HepG2 (cell line): Measurements from ENCODE around the gene PTCH1. TPM values are rescaled to one million over a fixed set of nuclear protein-coding genes. Genes with fewer than 3 reads are reported as not detected.

Experiments used
- CBX2 ChIP-seq, 2 experiments: fragments of 200-600 bp in 1 of 2; sonication (generic); formaldehyde crosslinking in 1 of 2; IDR thresholded peaks; 2 replicates each; pipeline versions ENCODE4 v1.7.0 to v1.8.1; 2018 to 2022; ENCODE audit warnings: low read depth in 2 of 2, low read length in 1 of 2, mild to moderate bottlenecking in 1 of 2, missing genetic modification reagents in 1 of 2
- FOXJ3 ChIP-seq: sonication (generic); formaldehyde crosslinking; IDR thresholded peaks from 2 replicates; pipeline ENCODE4 v1.4.0; 2020; ENCODE audit warnings: missing genetic modification reagents, mild to moderate bottlenecking, borderline replicate concordance
- MYC ChIP-seq: sonication (generic); formaldehyde crosslinking; IDR thresholded peaks from 2 replicates; pipeline ENCODE4 v1.9.0; 2021; ENCODE audit warnings: missing genetic modification reagents, borderline replicate concordance
- SMAD1 ChIP-seq: sonication (generic); formaldehyde crosslinking; IDR thresholded peaks from 2 replicates; pipeline ENCODE4 v1.4.0; 2020; ENCODE audit warnings: missing genetic modification reagents, low read depth, mild to moderate bottlenecking, borderline replicate concordance
- ZBTB8A ChIP-seq: sonication (generic); formaldehyde crosslinking; IDR thresholded peaks from 2 replicates; pipeline ENCODE4 v1.4.0; 2020; ENCODE audit warnings: mild to moderate bottlenecking, low read depth, missing genetic modification reagents, borderline replicate concordance
- ZMYM3 ChIP-seq: sonication (generic); formaldehyde crosslinking; IDR thresholded peaks from 2 replicates; pipeline ENCODE4 v1.5.1; 2020; ENCODE audit warnings: mild to moderate bottlenecking, missing genetic modification reagents
- ZNF570 ChIP-seq: sonication (generic); formaldehyde crosslinking; IDR thresholded peaks from 2 replicates; pipeline ENCODE4 v1.4.0; 2020; ENCODE audit warnings: mild to moderate bottlenecking, missing genetic modification reagents, borderline replicate concordance
- polyA plus RNA-seq, 8 experiments: library from polyadenylated mRNA; depleted of rRNA in 3 of 8; stranded (reverse) in 7 of 8; unstranded in 1 of 8; fragments of >200 nt; fragmentation: Illumina TruSeq in 4 of 8; extraction: Trizol in 4 of 8; gene quantifications; 2 replicates each; pipeline versions ENCODE4 v1.2.1 to v1.2.3, GENCODE V29; 2011 to 2016; ENCODE audit warnings: low read depth in 4 of 8, missing spikeins in 1 of 8, mixed read lengths in 1 of 8; ENCODE audit not compliant: insufficient read depth in 1 of 8
- total RNA-seq, 5 experiments: library from RNA; depleted of rRNA; stranded (reverse); fragments of >200 nt; fragmentation: Illumina TruSeq; extraction: Trizol; gene quantifications; 2 replicates each; pipeline ENCODE4 v1.2.3, GENCODE V29; 2016; ENCODE audit warnings: low read depth in 1 of 5
- TF ChIP-seq, protein P1 (sequence below): sonication (generic); formaldehyde crosslinking; IDR thresholded peaks from 2 replicates; pipeline ENCODE4 v1.8.0; 2022; ENCODE audit warnings: missing genetic modification reagents, low read depth, mild to moderate bottlenecking, borderline replicate concordance
- TF ChIP-seq, protein P2 (sequence below): sonication (generic); formaldehyde crosslinking; IDR thresholded peaks from 2 replicates; pipeline ENCODE4 v1.4.0; 2020; ENCODE audit warnings: missing genetic modification reagents, borderline replicate concordance
- TF ChIP-seq, protein P3 (sequence below): sonication (generic); formaldehyde crosslinking; IDR thresholded peaks from 2 replicates; pipeline ENCODE4 v1.5.0; 2020; ENCODE audit warnings: mild to moderate bottlenecking, missing genetic modification reagents, borderline replicate concordance

The PTCH1 gene
- total and polyA plus RNA-seq, 2 of the 13 experiments (the other 11 are each of a cell fraction or from before 2014, with no cell fraction given): 2.8 to 3.9 TPM

DNA sequence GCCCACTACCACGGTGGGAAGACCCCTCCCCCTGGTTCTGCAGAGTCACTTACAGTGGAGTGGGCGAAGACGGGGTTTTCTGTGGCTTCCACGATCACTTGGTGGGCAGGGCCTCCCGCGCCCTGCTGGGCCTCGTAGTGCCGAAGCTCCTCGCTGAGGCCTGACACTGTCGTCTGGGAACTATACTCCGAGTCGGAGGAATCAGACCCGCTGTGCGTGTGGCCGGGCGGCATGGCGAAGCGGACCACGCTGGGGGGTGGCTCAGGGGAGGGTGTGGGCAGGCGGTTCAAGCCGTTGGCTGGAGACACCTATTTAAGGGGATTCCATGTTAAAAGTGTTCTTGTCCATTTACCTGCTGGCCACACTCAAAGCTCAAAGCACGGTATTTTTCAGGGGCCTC, 67.8 kb downstream of the PTCH1 start (continued):
- TF ChIP-seq MYC (CRISPR knock-in tag): no peak
- TF ChIP-seq, protein P1, sequence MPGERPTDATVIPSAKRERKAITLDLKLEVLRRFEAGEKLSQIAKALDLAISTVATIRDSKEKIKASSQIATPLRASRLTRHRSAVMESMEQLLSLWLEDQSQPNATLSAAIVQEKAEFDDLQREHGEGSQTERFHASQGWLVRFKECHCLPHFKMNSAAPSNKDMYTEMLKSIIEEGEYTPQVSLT: no peak
- no peak for TF ChIP-seq SMAD1 (CRISPR knock-in tag)
- TF ChIP-seq ZBTB8A (CRISPR knock-in tag): no peak
- no peak for TF ChIP-seq ZMYM3 (CRISPR knock-in tag)
- TF ChIP-seq, protein P2, sequence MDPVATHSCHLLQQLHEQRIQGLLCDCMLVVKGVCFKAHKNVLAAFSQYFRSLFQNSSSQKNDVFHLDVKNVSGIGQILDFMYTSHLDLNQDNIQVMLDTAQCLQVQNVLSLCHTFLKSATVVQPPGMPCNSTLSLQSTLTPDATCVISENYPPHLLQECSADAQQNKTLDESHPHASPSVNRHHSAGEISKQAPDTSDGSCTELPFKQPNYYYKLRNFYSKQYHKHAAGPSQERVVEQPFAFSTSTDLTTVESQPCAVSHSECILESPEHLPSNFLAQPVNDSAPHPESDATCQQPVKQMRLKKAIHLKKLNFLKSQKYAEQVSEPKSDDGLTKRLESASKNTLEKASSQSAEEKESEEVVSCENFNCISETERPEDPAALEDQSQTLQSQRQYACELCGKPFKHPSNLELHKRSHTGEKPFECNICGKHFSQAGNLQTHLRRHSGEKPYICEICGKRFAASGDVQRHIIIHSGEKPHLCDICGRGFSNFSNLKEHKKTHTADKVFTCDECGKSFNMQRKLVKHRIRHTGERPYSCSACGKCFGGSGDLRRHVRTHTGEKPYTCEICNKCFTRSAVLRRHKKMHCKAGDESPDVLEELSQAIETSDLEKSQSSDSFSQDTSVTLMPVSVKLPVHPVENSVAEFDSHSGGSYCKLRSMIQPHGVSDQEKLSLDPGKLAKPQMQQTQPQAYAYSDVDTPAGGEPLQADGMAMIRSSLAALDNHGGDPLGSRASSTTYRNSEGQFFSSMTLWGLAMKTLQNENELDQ (CRISPR knock-in tag): no peak
- TF ChIP-seq, protein P3, sequence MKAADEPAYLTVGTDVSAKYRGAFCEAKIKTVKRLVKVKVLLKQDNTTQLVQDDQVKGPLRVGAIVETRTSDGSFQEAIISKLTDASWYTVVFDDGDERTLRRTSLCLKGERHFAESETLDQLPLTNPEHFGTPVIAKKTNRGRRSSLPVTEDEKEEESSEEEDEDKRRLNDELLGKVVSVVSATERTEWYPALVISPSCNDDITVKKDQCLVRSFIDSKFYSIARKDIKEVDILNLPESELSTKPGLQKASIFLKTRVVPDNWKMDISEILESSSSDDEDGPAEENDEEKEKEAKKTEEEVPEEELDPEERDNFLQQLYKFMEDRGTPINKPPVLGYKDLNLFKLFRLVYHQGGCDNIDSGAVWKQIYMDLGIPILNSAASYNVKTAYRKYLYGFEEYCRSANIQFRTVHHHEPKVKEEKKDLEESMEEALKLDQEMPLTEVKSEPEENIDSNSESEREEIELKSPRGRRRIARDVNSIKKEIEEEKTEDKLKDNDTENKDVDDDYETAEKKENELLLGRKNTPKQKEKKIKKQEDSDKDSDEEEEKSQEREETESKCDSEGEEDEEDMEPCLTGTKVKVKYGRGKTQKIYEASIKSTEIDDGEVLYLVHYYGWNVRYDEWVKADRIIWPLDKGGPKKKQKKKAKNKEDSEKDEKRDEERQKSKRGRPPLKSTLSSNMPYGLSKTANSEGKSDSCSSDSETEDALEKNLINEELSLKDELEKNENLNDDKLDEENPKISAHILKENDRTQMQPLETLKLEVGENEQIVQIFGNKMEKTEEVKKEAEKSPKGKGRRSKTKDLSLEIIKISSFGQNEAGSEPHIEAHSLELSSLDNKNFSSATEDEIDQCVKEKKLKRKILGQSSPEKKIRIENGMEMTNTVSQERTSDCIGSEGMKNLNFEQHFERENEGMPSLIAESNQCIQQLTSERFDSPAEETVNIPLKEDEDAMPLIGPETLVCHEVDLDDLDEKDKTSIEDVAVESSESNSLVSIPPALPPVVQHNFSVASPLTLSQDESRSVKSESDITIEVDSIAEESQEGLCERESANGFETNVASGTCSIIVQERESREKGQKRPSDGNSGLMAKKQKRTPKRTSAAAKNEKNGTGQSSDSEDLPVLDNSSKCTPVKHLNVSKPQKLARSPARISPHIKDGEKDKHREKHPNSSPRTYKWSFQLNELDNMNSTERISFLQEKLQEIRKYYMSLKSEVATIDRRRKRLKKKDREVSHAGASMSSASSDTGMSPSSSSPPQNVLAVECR (CRISPR knock-in tag): no peak
- no peak for TF ChIP-seq CBX2 (IDR thresholded peaks at IDR 0.05; ENCODE audit: low read depth, low read length)
- no peak for TF ChIP-seq CBX2 (CRISPR knock-in tag; IDR thresholded peaks at IDR 0.05; ENCODE audit: low read depth)
- no peak for TF ChIP-seq ZNF570
- no peak for TF ChIP-seq FOXJ3 (CRISPR knock-in tag)
